H9 (cell line): Measurements from ENCODE around the gene RASGRF2. TPM values are rescaled to one million over a fixed set of nuclear protein-coding genes. Genes with fewer than 3 reads are reported as not detected.

Experiments
- DNase-seq: peaks from one replicate; pipeline ENCODE4 v3.0.0-alpha.2; 2017
- H2AFZ ChIP-seq: one replicate; pipeline ENCODE4 v1.6.1; 2013; ENCODE audit warnings: mild to moderate bottlenecking, low read length, control low read depth, moderate library complexity
- H2AK5ac ChIP-seq: 2 replicates; pipeline ENCODE4 v1.6.1; 2013; ENCODE audit warnings: low read length, control low read depth, mixed read lengths; ENCODE audit not compliant: insufficient read length
- H2BK120ac ChIP-seq: one replicate; pipeline ENCODE4 v1.6.1; 2013; ENCODE audit warnings: low read depth, mild to moderate bottlenecking, low read length, control low read depth, inconsistent platforms; ENCODE audit not compliant: poor library complexity, severe bottlenecking
- H2BK12ac ChIP-seq: 2 replicates; pipeline ENCODE4 v1.6.1; 2013; ENCODE audit warnings: low read length, control low read depth, mixed read lengths, low read depth; ENCODE audit not compliant: insufficient read length
- H2BK15ac ChIP-seq: 2 replicates; pipeline ENCODE4 v1.6.1; 2013; ENCODE audit warnings: low read depth, low read length, control low read depth
- H2BK20ac ChIP-seq: one replicate; pipeline ENCODE4 v1.6.1; 2013; ENCODE audit warnings: low read depth, mild to moderate bottlenecking, low read length, control low read depth, inconsistent platforms; ENCODE audit not compliant: poor library complexity, severe bottlenecking
- H2BK5ac ChIP-seq: 2 replicates; pipeline ENCODE4 v1.6.1; 2013; ENCODE audit warnings: low read length, control low read depth, mixed read lengths; ENCODE audit not compliant: insufficient read length
- H3K14ac ChIP-seq: 2 replicates; pipeline ENCODE4 v1.6.1; 2013; ENCODE audit warnings: low read length, control low read depth; ENCODE audit not compliant: insufficient read depth
- H3K18ac ChIP-seq: 2 replicates; pipeline ENCODE4 v1.6.1; 2013; ENCODE audit warnings: low read depth, mild to moderate bottlenecking, mixed read lengths, low read length, control low read depth; ENCODE audit not compliant: insufficient read length
- H3K23ac ChIP-seq: 2 replicates; pipeline ENCODE4 v1.6.1; 2013; ENCODE audit warnings: low read length, control low read depth, mixed read lengths, low read depth; ENCODE audit not compliant: insufficient read length
- H3K23me2 ChIP-seq: 2 replicates; pipeline ENCODE4 v1.6.1; 2013; ENCODE audit warnings: low read depth, mild to moderate bottlenecking, mixed read lengths, low read length, control low read depth; ENCODE audit not compliant: insufficient read length, poor library complexity, severe bottlenecking
- H3K27ac ChIP-seq: 2 replicates; pipeline ENCODE4 v1.5.1; 2013; ENCODE audit warnings: low read length, control low read depth, mixed read lengths, low read depth; ENCODE audit not compliant: insufficient read length
- H3K27me3 ChIP-seq: 2 replicates; pipeline ENCODE4 v1.6.1; 2013; ENCODE audit warnings: low read length, control low read depth, inconsistent platforms; ENCODE audit not compliant: insufficient read depth
- H3K4ac ChIP-seq: 2 replicates; pipeline ENCODE4 v1.6.1; 2013; ENCODE audit warnings: low read depth, mild to moderate bottlenecking, control low read depth, inconsistent platforms, low read length, moderate library complexity
- H3K4me1 ChIP-seq: 2 replicates; pipeline ENCODE4 v1.6.1; 2013; ENCODE audit warnings: low read length, control low read depth, inconsistent platforms; ENCODE audit not compliant: insufficient read depth
- H3K4me2 ChIP-seq: 2 replicates; pipeline ENCODE4 v1.6.1; 2013; ENCODE audit warnings: low read length, control low read depth, mixed read lengths; ENCODE audit not compliant: insufficient read length, insufficient read depth
- H3K56ac ChIP-seq: 2 replicates; pipeline ENCODE4 v1.6.1; 2013; ENCODE audit warnings: low read depth, mild to moderate bottlenecking, mixed read lengths, low read length, control low read depth; ENCODE audit not compliant: insufficient read length
- H3K79me1 ChIP-seq: 2 replicates; pipeline ENCODE4 v1.6.1; 2013; ENCODE audit warnings: low read depth, mild to moderate bottlenecking, moderate library complexity, low read length, control low read depth, inconsistent platforms; ENCODE audit not compliant: insufficient read depth, poor library complexity, severe bottlenecking
- H3K79me2 ChIP-seq: 2 replicates; pipeline ENCODE4 v1.6.1; 2013; ENCODE audit warnings: low read length, control low read depth, inconsistent platforms; ENCODE audit not compliant: insufficient read depth
- H3K9ac ChIP-seq: 2 replicates; pipeline ENCODE4 v1.6.1; 2013; ENCODE audit warnings: low read length, control low read depth, mixed read lengths; ENCODE audit not compliant: insufficient read length; ENCODE audit errors: extremely low read depth
- H3K9me3 ChIP-seq: one replicate; pipeline ENCODE4 v1.6.1; 2013; ENCODE audit warnings: low read depth, low read length, inconsistent platforms; ENCODE audit not compliant: control insufficient read depth
- H3T11ph ChIP-seq: one replicate; pipeline ENCODE4 v1.6.1; 2013; ENCODE audit warnings: mild to moderate bottlenecking, low read length, control low read depth, inconsistent platforms
- H4K20me1 ChIP-seq: one replicate; pipeline ENCODE4 v1.6.1; 2013; ENCODE audit not compliant: control insufficient read depth, insufficient read length, insufficient read depth
- H4K5ac ChIP-seq: 2 replicates; pipeline ENCODE4 v1.6.1; 2013; ENCODE audit warnings: low read depth, mild to moderate bottlenecking, mixed read lengths, low read length, control low read depth; ENCODE audit not compliant: insufficient read length
- H4K8ac ChIP-seq: replicated peaks from 2 replicates; pipeline ENCODE4 v1.6.1; 2013; ENCODE audit warnings: low read length, control low read depth, mixed read lengths, low read depth; ENCODE audit not compliant: insufficient read length
- H4K91ac ChIP-seq: 2 replicates; pipeline ENCODE4 v1.6.1; 2013; ENCODE audit warnings: low read depth, mild to moderate bottlenecking, moderate library complexity, mixed read lengths, low read length, control low read depth; ENCODE audit not compliant: insufficient read length
- H3K27ac Mint-ChIP-seq, 3 experiments: 2 replicates in 2 of 3; 3 replicates in 1 of 3; pipeline ENCODE4 v1.8.0; 2020 to 2021; ENCODE audit warnings: mixed read lengths in 3 of 3, mild to moderate bottlenecking in 1 of 3, moderate library complexity in 1 of 3
- H3K27me3 Mint-ChIP-seq: 2 replicates; pipeline ENCODE4 v1.8.0; 2021; ENCODE audit warnings: low read depth, mild to moderate bottlenecking, moderate library complexity, mixed read lengths
- H3K36me3 Mint-ChIP-seq, 3 experiments: 2 replicates in 2 of 3; 3 replicates in 1 of 3; pipeline ENCODE4 v1.8.0; 2020 to 2021; ENCODE audit warnings: low read depth in 3 of 3, mixed read lengths in 3 of 3; ENCODE audit not compliant: insufficient read depth in 1 of 3
- H3K4me1 Mint-ChIP-seq, 2 experiments: 2 replicates each; pipeline ENCODE4 v1.8.0; 2020; ENCODE audit warnings: mixed read lengths in 2 of 2
- H3K4me3 Mint-ChIP-seq, 2 experiments: 2 replicates in 1 of 2; 3 replicates in 1 of 2; pipeline ENCODE4 v1.8.0; 2020 to 2021; ENCODE audit warnings: mild to moderate bottlenecking in 2 of 2, mixed read lengths in 2 of 2, moderate library complexity in 1 of 2
- H3K9me3 Mint-ChIP-seq, 2 experiments: 2 replicates in 1 of 2; 3 replicates in 1 of 2; pipeline ENCODE4 v1.8.0; 2020; ENCODE audit warnings: mild to moderate bottlenecking in 2 of 2, mixed read lengths in 2 of 2, moderate library complexity in 1 of 2
- CTCF ChIP-seq: fragments of 200-600 bp; sonication (generic); conservative IDR thresholded peaks from 3 replicates; pipeline ENCODE4 v1.8.0; 2021; ENCODE audit warnings: antibody characterized with exemption, mild to moderate bottlenecking
- WGBS: extraction: QIAGEN DNeasy Blood & Tissue Kit; methylation state at CpG from one replicate; pipeline ENCODE4 v1.1.7; 2013; ENCODE audit warnings: missing lambda C conversion rate, low lambda C conversion rate, mixed read lengths; ENCODE audit not compliant: insufficient read length; ENCODE audit errors: extremely low coverage; 5-methylcytosine and 5-hydroxymethylcytosine counted together
- total RNA-seq: library from RNA; stranded (reverse); gene quantifications from 2 replicates; pipeline ENCODE4 v1.2.1, GENCODE V29; 2021

The RASGRF2 gene
- total RNA-seq, 1 experiment from 2014 or later: 13.5 TPM

GRCh38 chr5:81075041-81075440, 114.9 kb downstream of the RASGRF2 start:
- no peak overlapping the region for H3K27ac Mint-ChIP-seq
- peaks cover 0 to 4% of the 10 kb centered on the region in 2 experiments; a peak in 3 of 5 replicates for H3K9me3 Mint-ChIP-seq
- H3K4ac ChIP-seq: no peak overlapping the region
- H3K27me3 Mint-ChIP-seq: no peaks in the 10 kb centered on the region
- no peak overlapping the region for H3K9ac ChIP-seq
- no peak overlapping the region for H2AK5ac ChIP-seq
- no peak for DNase-seq
- H4K20me1 ChIP-seq: no peaks in the 10 kb centered on the region
- H4K91ac ChIP-seq: no peak overlapping the region
- H2AFZ ChIP-seq: no peak overlapping the region
- no peak overlapping the region for H4K8ac ChIP-seq
- H3K36me3 Mint-ChIP-seq: peaks cover 7 to 23% (median 17%) of the 10 kb centered on the region in 3 experiments; a peak in 5 of 7 replicates
- no peak overlapping the region for H3K27ac ChIP-seq
- H3K4me1 Mint-ChIP-seq: no peaks in the 10 kb centered on the region
- no peak overlapping the region for H3T11ph ChIP-seq
- H3K79me2 ChIP-seq: no peaks in the 10 kb centered on the region
- no peak overlapping the region for H3K18ac ChIP-seq
- no peak overlapping the region for H4K5ac ChIP-seq
- H2BK12ac ChIP-seq: no peak overlapping the region
- H3K56ac ChIP-seq: no peak overlapping the region
- H3K4me1 ChIP-seq: no peaks in the 10 kb centered on the region
- H2BK15ac ChIP-seq: no peak overlapping the region
- no peak overlapping the region for H2BK120ac ChIP-seq
- H2BK5ac ChIP-seq: no peak overlapping the region
- H3K4me3 Mint-ChIP-seq: no peak overlapping the region
- H3K23ac ChIP-seq: no peak overlapping the region
- no peaks in the 10 kb centered on the region for H3K23me2 ChIP-seq
- no peak overlapping the region for H2BK20ac ChIP-seq
- no peaks in the 10 kb centered on the region for H3K27me3 ChIP-seq
- H3K14ac ChIP-seq: no peak overlapping the region
- no peaks in the 10 kb centered on the region for H3K79me1 ChIP-seq
- no peak for TF ChIP-seq CTCF
- no CpG with 5 or more reads among the region's 5 CpGs for WGBS
- H3K4me2 ChIP-seq: no peak overlapping the region
- H3K9me3 ChIP-seq: no peaks in the 10 kb centered on the region
